HG02973 (cell line): ENCODE results near the gene CCM2.
A peak's percentile ranks its signal among the peaks of the same experiment; 100 is the strongest.
"Not testable (repeated sequence)": the region's sequence is repeated elsewhere in the genome, so short reads cannot be mapped to it uniquely, and the experiment has no call there.

Experiments used
- ATAC-seq: cut with Tn5 transposase; IDR thresholded peaks from one replicate; pipeline ENCODE4 v1.9.1; 2021; ENCODE audit warnings: moderate library complexity; ENCODE audit not compliant: unreplicated experiment

CCM2 gene

GRCh38 chr7:45098983-45099839 is 99.2 kb downstream of the CCM2 start:
- no peak for ATAC-seq

GRCh38 chr7:45099891-45100760 is 100.1 kb downstream of the CCM2 start:
- ATAC-seq, result no peak

- ATAC-seq, result no peak
Measured at GRCh38 chr7:45100761-45101480, 100.9 kb downstream of the CCM2 start.

- ATAC-seq, result no peak
Measured at GRCh38 chr7:45101748-45102147, 101.7 kb downstream of the CCM2 start.

GRCh38 chr7:45102785-45103712 is 103.0 kb downstream of the CCM2 start:
- ATAC-seq, result no peak

- ATAC-seq, result no peak
Measured at GRCh38 chr7:45103958-45104843, 104.2 kb downstream of the CCM2 start.

GRCh38 chr7:45104844-45105587 is 105.0 kb downstream of the CCM2 start:
- ATAC-seq, result no peak

- ATAC-seq, result no peak
Measured at GRCh38 chr7:45105588-45106188, 105.7 kb downstream of the CCM2 start.

GRCh38 chr7:45106820-45107219 is 106.8 kb downstream of the CCM2 start:
- ATAC-seq, result no peak

- ATAC-seq, result no peak
Measured at GRCh38 chr7:45107356-45107755, 107.4 kb downstream of the CCM2 start.

GRCh38 chr7:45108863-45109262 is 108.9 kb downstream of the CCM2 start:
- ATAC-seq, result no peak

GRCh38 chr7:45111298-45112223 is 111.6 kb downstream of the CCM2 start, which contains the start of gene TBRG4:
Gene TBRG4, minus strand, starts transcription at chr7:45111697. Its CDS starts 2,460 bp downstream, at chr7:45109237.
- peak; percentile 88 for ATAC-seq

- no peak for ATAC-seq
Measured at GRCh38 chr7:45112648-45113047, 112.6 kb downstream of the CCM2 start.

- ATAC-seq, result not testable (repeated sequence)
Measured at GRCh38 chr7:45114257-45114656, 114.3 kb downstream of the CCM2 start.

GRCh38 chr7:45114926-45115325 is 114.9 kb downstream of the CCM2 start:
- ATAC-seq, result no peak

GRCh38 chr7:45116048-45116447 is 116.0 kb downstream of the CCM2 start:
- ATAC-seq, result no peak

- no peak for ATAC-seq
Measured at GRCh38 chr7:45117582-45117981, 117.6 kb downstream of the CCM2 start.
